Measurements from ENCODE around the gene PLPP3. TPM values are rescaled to one million over a fixed set of nuclear protein-coding genes. Genes with fewer than 3 reads are reported as not detected.

PLPP3 gene
- total RNA-seq, 1 experiment from 2014 or later = 26.7 TPM

GRCh38 chr1:56564615-56565014 lies 14.7 kb downstream of the PLPP3 start:
- no CpG with 5 or more reads among the region's 2 CpGs for WGBS (ENCODE audit: extremely low coverage, insufficient read length, low lambda C conversion rate)
- H2BK20ac ChIP-seq (ENCODE audit: low read depth, low read length, poor library complexity, severe bottlenecking) = no peak overlapping the region
- no peak overlapping the region for H3K18ac ChIP-seq (ENCODE audit: insufficient read length, low read depth, low read length)
- Mint-ChIP-seq H3K4me1 (peaks cover 72 to 77% of the 10 kb centered on the region in 2 experiments), H3K27ac (peak overlapping the region; percentile 44 to 77 (median 70); a peak in 5 of 7 replicates), H3K36me3 (ENCODE audit: insufficient read depth in 1 of 3, low read depth in 3 of 3) (peaks cover 10 to 20% (median 12%) of the 10 kb centered on the region in 3 experiments), H3K27me3 (ENCODE audit: low read depth) (no peaks in the 10 kb centered on the region), H3K4me3 (peak overlapping the region; percentile 8 to 45; a peak in 2 of 5 replicates), H3K9me3 (peaks cover 3 to 5% of the 10 kb centered on the region in 2 experiments; a peak in 4 of 5 replicates)
- H3K79me1 ChIP-seq (ENCODE audit: insufficient read depth, low read depth, low read length, poor library complexity, severe bottlenecking) = no peaks in the 10 kb centered on the region
- DNase-seq = no peak
- H2BK5ac ChIP-seq (ENCODE audit: insufficient read length, low read length) = no peak overlapping the region
- H3K4ac ChIP-seq (ENCODE audit: low read depth, low read length) = no peak overlapping the region
- no peak overlapping the region for H3K14ac ChIP-seq (ENCODE audit: insufficient read depth, low read length)
- no peak overlapping the region for H2BK15ac ChIP-seq (ENCODE audit: low read depth, low read length)
- no peak overlapping the region for H2AFZ ChIP-seq (ENCODE audit: low read length)
- H2BK12ac ChIP-seq (ENCODE audit: insufficient read length, low read depth, low read length) = no peak overlapping the region
- H2AK5ac ChIP-seq (ENCODE audit: insufficient read length, low read length) = no peak overlapping the region
- peaks cover 30% of the 10 kb centered on the region for H3K4me1 ChIP-seq (ENCODE audit: insufficient read depth, low read length)
- H2BK120ac ChIP-seq (ENCODE audit: low read depth, low read length, poor library complexity, severe bottlenecking) = no peak overlapping the region
- no peak overlapping the region for H3T11ph ChIP-seq (ENCODE audit: low read length)
- no peak overlapping the region for H4K5ac ChIP-seq (ENCODE audit: insufficient read length, low read depth, low read length)
- H3K4me2 ChIP-seq (ENCODE audit: insufficient read depth, insufficient read length, low read length) = peak overlapping the region; percentile 52
- H3K23ac ChIP-seq (ENCODE audit: insufficient read length, low read depth, low read length) = no peak overlapping the region
- TF ChIP-seq CTCF (conservative IDR thresholded peaks at IDR 0.05) = no peak
- H3K79me2 ChIP-seq (ENCODE audit: insufficient read depth, low read length) = peaks cover 26% of the 10 kb centered on the region; the same call in 1 of the 2 replicates
- H3K27ac ChIP-seq (ENCODE audit: insufficient read length, low read depth, low read length) = peak overlapping the region; percentile 55
- H3K9ac ChIP-seq (ENCODE audit: extremely low read depth, insufficient read length, low read length) = no peak overlapping the region
- H4K20me1 ChIP-seq (ENCODE audit: control insufficient read depth, insufficient read depth, insufficient read length) = no peaks in the 10 kb centered on the region
- H3K9me3 ChIP-seq (ENCODE audit: control insufficient read depth, low read depth, low read length) = no peaks in the 10 kb centered on the region
- no peak overlapping the region for H3K56ac ChIP-seq (ENCODE audit: insufficient read length, low read depth, low read length)
- H4K8ac ChIP-seq (replicated peaks; ENCODE audit: insufficient read length, low read depth, low read length) = no peak overlapping the region
- no peak overlapping the region for H4K91ac ChIP-seq (ENCODE audit: insufficient read length, low read depth, low read length)
- H3K27me3 ChIP-seq (ENCODE audit: insufficient read depth, low read length) = no peaks in the 10 kb centered on the region
- H3K23me2 ChIP-seq (ENCODE audit: insufficient read length, low read depth, low read length, poor library complexity, severe bottlenecking) = no peaks in the 10 kb centered on the region

Measured in H9 (cell line).